Renal cortex interstitium (tissue), 15 donors: ENCODE results near the gene GDPD3. TPM values are rescaled to one million over a fixed set of nuclear protein-coding genes. Genes with fewer than 3 reads are reported as not detected.

Experiments used
- DNase-seq, 11 donors: peaks; one replicate each; pipeline ENCODE4 v3.0.0-alpha.2; 2013; ENCODE audit warnings: low read depth in 9 of 11, low spot score in 4 of 11; ENCODE audit errors: extremely low read depth in 1 of 11
- long read RNA-seq, 16 experiments: transcript quantifications; one replicate each; lab custom pipeline, GENCODE V29; 2026
- polyA plus RNA-seq, 3 donors: library from polyadenylated mRNA; unstranded; fragments of 120-200 nt; gene quantifications; one replicate each; pipeline ENCODE4 v1.2.1, GENCODE V29; 2013; ENCODE audit not compliant: insufficient read length in 3 of 3

GDPD3 gene, protein sequence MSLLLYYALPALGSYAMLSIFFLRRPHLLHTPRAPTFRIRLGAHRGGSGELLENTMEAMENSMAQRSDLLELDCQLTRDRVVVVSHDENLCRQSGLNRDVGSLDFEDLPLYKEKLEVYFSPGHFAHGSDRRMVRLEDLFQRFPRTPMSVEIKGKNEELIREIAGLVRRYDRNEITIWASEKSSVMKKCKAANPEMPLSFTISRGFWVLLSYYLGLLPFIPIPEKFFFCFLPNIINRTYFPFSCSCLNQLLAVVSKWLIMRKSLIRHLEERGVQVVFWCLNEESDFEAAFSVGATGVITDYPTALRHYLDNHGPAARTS
- 10 to 100 TPM; 11.3 to 14.0 (median 12.6) TPM for polyA plus RNA-seq
- long read RNA-seq, donor 1: 0 reads
- long read RNA-seq, donor 2: 0 reads
- long read RNA-seq, donor 3, partial matches to known transcripts: 0 of 1 reads
- long read RNA-seq, donor 3, other reads (novel, unspliced or antisense): 0 of 1 reads
- long read RNA-seq, donor 4, partial matches to known transcripts: 0 of 2 reads
- long read RNA-seq, donor 4, other reads (novel, unspliced or antisense): 0 of 2 reads
- long read RNA-seq, donor 5: 0 reads
- long read RNA-seq, donor 6, partial matches to known transcripts: 0 of 1 reads
- long read RNA-seq, donor 6, other reads (novel, unspliced or antisense): 0 of 1 reads
- long read RNA-seq, donor 7: 0 reads
- long read RNA-seq, donor 8: 0 reads
- long read RNA-seq, donor 9, partial matches to known transcripts: 0 of 1 reads
- long read RNA-seq, donor 9, other reads (novel, unspliced or antisense): 0 of 1 reads
- long read RNA-seq, donor 10, partial matches to known transcripts: 0 of 1 reads
- long read RNA-seq, donor 10, other reads (novel, unspliced or antisense): 0 of 1 reads
- long read RNA-seq, donor 11: 0 reads
- long read RNA-seq, donor 12: 0 reads
- long read RNA-seq, donor 13: 0 reads
- long read RNA-seq, donor 14: 0 reads
- long read RNA-seq, donor 15: 0 reads
- long read RNA-seq, donor 16, partial matches to known transcripts: 15 of 16 reads
- long read RNA-seq, donor 16, other reads (novel, unspliced or antisense): 0 of 16 reads

DNA sequence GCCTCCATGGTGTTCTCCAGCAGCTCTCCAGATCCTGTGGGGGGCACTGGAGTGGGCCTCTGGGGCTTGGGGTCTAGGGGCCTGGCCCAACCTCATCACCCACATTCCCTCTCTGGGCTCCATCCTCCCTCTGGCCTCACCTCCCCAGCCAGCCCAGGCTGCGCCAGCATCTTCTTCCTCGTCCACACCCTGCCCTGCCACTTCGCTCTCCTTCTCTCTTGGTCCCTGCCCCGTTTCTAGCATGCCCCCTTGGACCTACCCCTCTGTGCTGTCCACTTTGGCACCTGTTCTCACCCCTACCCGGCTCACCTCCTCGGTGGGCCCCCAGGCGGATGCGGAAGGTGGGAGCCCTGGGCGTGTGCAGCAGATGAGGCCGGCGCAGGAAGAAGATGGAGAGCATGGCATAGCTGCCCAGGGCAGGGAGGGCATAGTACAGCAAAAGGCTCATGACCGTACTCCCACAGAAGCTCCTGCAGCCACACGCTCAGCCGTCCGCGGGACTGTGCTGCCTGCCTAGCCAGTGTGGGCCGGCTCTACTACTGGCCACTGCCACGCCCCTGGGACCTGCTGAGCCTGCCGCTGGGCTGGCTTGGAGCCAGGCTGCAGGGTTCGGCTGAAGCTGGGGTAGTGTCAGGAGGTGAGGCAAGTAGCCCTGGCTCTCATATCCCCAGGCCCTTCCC, at the start of gene GDPD3:
TSS of gene GDPD3 (minus strand) at position 507 of the 680 bp plus-strand sequence. CDS start at position 448, 59 bp downstream.
- no peak for DNase-seq

DNA sequence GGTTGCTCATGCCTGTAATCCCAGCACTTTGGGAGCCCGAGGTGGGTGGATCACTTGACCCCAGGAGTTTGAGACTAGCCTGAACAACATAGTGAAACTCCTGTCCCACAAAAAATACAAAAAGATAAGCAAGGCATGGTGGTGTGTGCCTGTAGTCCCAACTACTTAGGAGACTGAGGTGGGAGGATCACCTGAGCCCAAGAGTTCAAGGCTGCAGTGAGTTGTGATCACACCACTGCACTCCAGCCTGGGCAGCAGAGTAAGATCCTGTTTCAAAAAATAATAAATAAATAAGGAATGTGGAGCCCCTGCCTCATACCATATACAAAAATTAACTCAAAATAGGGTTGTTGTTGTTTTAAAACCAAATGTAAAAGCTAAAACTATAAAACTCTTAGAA, 43.9 kb upstream of the GDPD3 start:
- DNase-seq: no peak

DNA sequence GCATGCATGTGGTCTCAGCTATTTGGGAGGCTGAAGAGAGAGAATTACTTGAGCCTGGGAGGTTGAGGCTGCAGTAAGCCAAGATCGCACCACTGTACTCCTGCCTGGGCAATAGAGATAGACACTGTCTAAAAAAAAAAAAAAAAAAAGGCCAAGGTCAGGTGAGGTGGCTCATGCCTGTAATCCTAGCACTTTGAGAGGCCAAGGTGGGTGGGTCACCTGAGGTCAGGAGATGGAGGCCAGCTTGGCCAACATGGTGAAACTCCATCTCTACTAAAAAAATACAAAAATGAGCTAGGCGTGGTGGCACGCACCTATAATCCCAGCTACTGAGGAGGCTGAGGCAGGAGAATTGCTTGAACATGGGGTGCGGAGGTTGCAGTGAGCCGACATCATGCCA, 41.9 kb upstream of the GDPD3 start:
- DNase-seq: no peak

DNA sequence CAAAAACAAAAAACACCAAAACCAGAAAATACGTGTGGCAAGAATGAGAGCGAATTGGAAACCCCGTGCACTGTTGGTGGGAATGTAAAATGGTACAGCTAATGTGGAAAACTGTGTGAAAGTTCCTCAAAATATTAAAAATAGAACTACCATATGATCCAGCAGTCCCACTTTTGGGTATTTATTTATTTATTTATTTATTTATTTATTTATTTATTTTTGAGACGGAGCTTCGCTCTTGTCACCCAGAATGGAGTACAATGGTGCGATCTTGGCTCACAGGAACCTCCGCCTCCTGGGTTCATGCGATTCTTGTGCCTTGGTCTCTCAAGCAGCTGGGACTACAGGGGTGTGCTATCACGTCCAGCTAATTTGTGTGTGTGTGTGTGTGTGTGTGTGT, 39.2 kb upstream of the GDPD3 start:
- DNase-seq: no peak

DNA sequence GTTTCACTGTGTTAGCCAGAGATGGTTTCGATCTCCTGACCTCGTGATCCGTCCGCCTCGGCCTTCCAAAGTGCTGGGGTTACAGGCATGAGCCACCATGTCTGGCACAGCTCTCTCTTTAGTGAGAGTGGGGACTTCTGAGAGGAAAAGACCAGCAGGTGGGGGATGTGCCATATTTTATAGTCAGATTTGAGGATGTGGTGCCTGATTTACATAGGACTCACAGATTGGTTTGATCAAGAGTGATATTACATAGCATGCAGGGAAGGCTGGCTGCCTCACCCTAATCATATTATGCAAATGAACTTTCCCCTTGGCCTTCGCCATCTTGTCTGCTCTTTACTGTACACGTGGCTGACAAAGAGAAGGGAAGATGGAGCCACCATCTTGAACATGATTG, 37.8 kb upstream of the GDPD3 start:
- DNase-seq: no peak

DNA sequence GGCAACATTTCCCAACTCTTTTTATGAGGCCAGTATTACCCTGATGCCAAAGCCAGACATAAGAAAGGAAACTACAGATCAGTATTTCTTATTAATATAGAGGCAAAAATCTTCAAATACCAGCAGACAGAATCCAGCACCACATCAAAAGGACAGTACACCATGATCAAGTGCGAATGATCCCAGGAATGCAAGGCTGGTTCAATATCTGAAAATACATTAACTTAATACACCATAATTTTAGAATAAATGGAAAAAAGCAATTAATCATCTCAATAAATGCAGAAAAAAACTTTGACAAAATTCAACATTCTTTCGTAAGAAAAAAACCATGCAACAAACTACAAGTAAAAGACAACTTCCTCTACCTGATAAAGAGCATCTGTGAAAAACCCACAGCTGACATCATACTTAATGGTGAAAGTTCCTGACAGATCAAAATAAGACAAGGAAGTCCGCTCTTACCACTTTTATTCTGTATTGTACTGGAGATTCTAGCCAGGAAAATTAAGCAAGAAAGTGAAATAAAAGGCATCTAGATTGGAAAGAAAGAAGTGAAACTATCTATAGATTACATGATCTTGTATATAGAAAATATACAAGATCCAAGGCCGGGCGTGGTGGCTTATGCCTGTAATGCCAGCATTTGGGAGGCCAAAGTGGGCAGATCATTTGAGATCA, 36.1 kb upstream of the GDPD3 start:
- no peak for DNase-seq

DNA sequence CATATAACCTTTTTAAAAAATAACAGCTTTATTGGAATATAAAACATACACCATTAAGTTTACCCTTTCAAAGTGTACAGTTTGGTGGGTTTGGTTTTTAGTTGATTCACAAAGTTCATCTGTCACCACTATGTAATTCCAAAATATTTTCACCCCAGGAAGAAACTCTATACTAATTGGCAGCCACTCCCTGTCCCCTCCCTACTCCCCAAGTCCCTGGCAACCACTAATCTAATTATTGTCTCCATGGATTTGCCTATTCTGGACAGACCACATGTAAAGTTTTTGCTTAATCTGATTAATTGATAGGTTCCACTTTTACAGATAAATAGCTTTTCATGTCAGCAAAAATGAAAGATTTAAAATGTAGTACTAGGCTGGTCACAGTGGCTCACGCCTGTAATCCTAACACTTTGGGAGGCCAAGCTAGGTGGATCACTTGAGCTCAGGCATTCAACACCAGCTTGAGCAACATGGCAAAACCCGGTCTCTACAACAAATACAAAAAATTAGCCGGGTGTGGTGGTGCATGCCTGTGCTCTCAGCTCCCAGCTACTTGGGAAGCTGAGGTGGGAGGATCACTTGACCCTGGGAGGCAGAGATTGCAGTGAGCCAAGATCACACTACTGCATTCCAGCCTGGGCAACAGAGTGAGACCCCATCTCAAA, 34.6 kb upstream of the GDPD3 start:
- no peak for DNase-seq

DNA sequence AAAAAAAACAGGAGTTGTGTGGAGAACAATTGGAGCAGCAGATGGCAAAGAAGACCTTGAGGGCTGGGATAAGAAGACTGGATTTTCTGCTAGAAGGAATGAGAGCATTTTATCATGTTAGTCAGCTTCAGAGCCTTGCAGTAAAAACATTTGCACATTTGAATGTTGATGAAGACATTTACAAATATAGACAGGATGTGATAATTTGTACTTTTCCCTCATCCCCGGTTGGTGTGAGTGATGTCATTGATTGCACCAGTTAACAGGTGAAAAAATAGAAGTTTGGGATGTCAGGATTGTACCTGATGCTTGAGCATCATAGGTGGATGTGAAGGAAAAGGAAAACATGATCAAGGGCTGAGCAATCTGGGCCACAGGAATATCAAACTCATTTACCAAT, 32.3 kb upstream of the GDPD3 start:
- no peak for DNase-seq

DNA sequence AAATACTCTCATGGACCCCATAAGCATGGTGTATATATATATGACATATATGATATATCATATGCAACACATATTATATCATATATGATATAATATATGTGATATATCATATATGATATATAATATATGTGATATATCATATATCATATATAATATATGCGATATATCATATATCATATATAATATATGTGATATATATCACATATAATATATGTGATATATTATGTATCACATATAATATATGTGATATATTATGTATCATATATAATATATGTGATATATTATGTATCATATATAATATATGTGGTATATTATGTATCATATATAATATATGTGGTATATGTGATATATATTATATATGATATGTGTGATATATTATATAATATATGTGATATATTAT, 31.6 kb upstream of the GDPD3 start:
- no peak for DNase-seq

DNA sequence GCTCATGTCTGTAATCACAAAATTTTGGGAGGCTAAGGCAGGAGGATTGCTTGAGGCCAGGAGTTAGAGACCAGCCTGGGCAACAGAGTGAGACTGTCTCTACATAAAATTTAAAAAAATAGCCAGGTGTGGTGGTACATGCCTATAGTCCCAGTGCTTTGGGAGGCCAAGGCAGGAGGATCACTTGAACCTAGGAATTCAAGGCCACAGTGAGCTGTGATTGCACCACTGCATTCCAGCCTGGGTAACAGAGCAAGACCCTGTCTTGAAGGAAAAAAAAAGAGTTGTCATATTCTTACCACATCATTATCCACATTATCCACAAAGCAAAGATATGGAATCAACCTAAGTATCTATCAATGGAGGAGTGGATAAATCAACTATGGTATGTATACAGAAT, 30.7 kb upstream of the GDPD3 start:
- no peak for DNase-seq

DNA sequence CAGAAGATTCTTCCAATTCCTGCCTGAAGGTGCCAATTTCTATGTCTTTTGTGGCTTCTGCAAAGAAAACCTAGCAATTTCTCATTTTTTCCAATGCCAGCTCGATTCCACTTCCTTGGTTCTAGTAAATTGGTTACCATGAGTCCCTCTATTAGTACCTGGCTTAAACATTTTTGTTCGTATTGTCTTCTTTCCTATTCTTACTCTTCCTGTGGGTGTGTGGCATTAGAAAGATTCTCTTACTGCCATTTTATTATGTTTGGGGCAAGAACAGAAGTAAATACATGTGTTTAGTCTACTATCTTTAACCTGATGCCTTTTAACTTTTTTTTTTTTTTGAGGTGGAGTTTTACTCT, 30.0 kb upstream of the GDPD3 start:
- no peak for DNase-seq

DNA sequence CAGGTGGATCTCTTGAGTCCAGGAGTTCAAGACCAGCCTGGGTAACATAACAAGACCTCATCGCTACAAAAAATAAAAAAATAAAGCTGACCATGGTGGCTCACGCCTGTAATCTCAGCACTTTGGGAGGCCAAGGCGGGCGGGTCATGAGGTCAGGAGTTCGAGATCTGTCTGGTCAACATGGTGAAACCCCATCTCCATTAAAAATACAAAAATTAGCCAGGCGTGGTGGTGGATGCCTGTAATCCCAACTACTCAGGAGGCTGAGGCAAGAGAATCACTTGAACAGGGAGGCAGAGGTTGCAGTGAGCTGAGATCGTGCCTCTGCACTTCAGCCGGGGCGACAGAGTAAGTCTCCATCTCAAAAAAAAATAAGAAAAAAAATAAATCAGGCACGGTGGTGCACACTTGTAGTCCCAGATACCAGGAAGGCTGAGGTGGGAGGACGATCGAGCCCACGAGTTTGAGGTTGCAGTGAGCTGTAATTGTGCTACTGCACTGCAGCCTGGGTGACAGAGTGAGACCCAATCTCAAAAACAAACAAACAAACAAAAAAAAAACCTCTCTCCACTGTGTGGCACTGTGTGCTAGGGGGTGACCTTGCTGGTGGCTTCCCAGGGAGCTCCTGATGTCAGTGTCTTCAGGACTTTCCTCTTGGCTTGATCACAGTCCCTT, 29.5 kb upstream of the GDPD3 start:
- DNase-seq: no peak

DNA sequence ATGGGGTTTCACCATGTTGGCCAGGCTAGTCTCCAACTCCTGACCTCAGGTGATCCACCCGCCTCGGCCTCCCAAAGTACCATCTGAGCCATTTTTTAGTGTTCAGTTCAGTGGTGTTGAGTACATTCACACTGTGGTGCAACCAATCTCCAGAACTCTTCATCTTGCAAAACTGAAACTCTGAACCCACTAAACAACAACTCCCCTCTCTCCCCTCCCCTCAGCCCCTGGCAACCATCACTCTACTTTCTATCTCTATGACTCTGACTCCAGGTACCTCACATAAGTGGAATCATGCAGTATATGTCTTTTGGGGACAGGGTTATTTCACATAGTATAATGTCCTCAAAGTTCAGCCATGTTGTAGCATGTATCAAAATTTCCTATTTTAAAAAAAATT, 28.4 kb upstream of the GDPD3 start:
- DNase-seq: no peak

DNA sequence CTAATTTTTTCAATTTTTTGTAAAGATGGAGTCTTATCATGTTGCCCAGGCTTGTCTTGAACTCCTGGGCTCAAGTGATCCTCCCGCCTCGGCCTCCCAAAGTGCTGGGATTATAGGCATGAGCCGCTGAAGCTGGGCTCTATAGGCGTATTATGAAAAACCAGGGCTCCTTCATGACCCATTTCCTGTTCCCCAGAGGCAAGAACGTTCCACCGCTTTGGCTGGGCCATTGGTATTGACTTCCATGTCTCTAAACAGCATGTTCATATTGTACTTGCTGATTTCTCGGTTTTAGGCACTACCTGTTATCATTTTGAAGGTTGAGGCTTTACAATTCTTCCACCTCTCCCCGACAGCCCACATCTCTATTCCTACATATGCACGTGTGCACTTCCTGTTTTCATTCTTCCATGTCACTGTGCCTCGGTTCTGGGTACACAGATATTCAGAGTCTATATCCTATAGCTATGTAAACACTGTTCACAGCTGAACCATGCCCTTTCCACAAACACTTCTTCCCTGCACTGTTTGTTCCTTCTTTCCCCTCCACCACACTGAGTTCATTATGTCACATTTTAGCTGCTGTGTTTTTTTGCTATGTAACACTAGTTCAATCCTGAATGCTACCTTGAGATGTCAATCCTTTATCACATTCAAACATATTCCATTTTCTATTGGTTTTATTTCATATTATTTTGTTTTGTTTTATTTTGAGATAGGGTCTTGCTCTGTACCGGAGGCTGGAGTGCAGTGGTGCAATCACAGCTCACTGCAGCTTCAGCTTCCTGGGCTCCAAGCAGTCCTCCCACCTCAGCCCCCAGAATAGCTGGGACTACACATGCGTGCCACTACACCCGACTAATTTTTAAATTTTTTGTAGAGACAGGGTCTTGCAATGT, 26.5 kb upstream of the GDPD3 start:
- no peak for DNase-seq

DNA sequence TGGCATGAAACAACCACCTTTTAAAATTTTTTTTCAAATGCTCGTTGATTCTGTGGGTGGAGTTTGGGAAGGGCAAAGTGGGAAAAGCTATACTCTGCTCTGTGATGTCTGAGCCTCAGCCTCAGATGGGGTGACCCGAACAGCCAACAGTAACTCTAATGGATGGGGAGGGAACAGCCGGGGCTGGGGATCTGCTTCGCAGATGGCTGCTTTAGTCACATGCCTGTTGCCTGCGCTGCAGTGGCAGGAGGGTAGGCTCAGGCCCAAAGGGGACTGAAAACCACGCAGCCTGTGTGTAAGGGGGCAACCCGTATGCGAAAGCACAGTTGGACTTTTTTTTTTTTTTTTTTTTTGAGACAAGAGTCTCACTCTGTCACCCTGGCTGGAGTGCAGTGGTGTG, 24.6 kb upstream of the GDPD3 start:
- DNase-seq: no peak

DNA sequence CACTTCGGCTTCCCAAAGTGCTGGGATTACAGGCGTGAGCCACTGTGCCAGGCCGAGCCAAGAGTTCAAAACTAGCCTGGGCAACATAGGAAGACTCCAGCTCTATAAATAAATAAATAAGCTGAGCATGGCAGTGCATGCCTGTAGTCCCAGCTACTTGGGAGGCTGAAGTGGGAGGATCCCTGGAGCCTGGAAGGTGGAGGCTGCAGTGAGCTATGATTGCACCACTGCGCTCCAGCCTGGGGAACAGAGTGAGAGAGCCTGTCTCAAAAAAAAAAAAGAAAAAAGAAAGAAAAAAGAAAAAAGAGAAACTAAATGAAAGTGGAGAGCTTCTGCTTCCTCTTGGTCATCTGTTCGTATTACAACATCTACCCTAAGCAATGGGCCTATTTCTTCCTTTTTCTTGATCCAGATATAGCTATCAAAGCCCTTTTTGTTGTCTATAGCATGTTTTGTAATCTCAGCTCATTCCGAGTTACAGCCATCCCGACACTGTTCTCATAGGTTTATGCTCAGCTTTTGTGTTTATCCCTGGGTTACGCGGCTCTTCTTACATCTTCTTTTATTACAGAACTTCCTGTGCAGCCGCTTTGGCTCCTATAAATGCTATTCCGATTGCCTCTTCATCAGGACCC, 23.8 kb upstream of the GDPD3 start:
- no peak for DNase-seq
